Hematopoietic multipotent progenitor cell treated with erythropoietin and hydrocortisone succinate and interleukin-3 and kit ligand, for 17 days (in vitro differentiated cells): ENCODE results near the gene CACNG1.
"Not testable (repeated sequence)": the region's sequence is repeated elsewhere in the genome, so short reads cannot be mapped to it uniquely, and the experiment has no call there.

Experiments
- DNase-seq: peaks from one replicate; pipeline ENCODE4 v3.0.0-alpha.2; 2015; ENCODE audit warnings: low spot score

The CACNG1 gene

GRCh38 chr17:67025216-67025792 lies 19.1 kb upstream of the CACNG1 start:
- no peak for DNase-seq

DNA sequence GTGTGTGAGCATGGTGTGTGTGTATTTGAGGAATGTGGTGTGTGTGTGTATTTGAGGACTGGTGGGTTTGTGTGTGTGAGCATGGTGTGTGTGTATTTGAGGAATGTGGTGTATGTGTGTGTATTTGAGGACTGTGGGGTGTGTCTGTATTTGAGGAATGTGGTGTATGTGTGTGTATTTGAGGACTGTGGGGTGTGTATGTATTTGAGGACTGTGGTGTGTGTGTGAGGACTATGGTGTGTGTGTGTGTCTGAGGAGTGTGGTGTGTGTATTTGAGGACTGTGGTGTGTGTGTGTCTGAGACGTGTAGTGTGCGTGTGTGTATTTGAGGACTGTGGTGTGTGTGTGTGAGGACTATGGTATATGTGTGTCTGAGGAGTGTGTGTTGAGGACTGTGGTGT lies 18.0 kb upstream of the CACNG1 start:
- no peak for DNase-seq

DNA sequence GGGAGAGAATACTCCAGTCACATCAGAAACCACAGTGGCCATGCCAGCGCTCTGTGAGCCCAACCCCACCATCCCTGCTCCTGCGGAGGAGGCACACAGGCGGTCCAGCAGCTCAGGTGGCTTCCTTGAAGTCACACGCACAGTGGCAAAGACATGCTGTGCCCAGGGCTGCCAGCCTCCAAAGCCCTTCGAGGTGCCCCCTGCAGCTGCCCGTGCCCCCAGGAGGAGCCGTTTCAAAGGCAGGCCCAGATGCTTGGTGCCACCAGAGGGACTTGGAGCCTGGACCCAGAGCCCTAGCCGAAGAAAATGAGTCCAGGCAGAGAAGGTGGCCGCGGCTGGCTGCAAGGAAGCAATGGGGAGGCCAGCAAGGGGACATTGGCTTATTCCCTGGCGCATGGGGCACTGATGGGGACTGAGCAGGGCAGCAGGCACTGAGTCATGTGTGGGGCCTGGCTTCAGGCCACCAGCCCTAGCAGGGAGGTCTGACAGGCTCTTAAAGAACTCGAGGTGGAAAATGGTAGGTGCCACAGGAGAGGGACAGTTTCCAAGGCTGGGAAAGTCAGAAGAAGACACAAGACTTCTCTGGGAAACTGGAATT lies 17.2 kb upstream of the CACNG1 start:
- DNase-seq = no peak

GRCh38 chr17:67030641-67031040 lies 13.7 kb upstream of the CACNG1 start:
- no peak for DNase-seq

GRCh38 chr17:67032382-67032781 lies 12.0 kb upstream of the CACNG1 start:
- no peak for DNase-seq

DNA sequence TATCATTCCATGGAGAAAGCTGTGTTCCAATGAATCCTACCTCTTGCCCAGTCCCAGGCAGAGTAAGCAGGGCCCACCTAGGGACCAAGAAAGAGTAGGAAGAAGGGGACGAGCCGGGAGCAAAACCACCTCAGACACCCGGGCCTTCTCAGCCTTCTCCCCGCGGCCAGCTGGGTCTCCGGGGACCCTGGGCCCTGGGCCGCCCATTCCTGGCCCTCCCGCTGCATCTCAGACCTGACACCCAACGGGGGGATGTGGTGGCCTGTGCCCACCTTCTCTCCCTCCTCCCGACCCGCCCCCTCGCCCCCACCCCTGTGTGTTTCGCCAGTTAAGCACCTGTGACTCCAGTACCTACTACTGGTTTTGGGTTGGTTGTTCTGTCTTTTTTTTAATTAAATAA lies 11.4 kb upstream of the CACNG1 start:
- DNase-seq = no peak

DNA sequence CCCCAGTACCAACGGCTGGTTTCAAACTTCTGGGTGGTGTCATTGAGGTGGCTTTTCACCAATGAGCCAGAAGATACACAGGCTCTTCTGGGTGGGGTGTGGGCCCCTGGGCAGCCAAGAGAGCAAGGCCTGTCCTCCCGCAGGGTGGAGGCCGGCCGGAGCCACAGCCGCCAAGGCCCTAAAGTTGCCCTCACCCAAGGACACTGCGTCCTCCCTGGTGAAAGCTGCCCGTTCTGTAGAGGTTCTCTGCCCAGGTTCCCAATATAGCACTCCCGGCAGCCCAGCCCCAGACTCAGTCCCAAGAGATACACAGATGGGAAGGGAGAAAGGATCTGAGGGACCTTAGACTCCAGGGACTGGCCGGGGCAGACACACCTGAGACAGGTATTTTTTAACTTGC lies 10.7 kb upstream of the CACNG1 start:
- DNase-seq = no peak

DNA sequence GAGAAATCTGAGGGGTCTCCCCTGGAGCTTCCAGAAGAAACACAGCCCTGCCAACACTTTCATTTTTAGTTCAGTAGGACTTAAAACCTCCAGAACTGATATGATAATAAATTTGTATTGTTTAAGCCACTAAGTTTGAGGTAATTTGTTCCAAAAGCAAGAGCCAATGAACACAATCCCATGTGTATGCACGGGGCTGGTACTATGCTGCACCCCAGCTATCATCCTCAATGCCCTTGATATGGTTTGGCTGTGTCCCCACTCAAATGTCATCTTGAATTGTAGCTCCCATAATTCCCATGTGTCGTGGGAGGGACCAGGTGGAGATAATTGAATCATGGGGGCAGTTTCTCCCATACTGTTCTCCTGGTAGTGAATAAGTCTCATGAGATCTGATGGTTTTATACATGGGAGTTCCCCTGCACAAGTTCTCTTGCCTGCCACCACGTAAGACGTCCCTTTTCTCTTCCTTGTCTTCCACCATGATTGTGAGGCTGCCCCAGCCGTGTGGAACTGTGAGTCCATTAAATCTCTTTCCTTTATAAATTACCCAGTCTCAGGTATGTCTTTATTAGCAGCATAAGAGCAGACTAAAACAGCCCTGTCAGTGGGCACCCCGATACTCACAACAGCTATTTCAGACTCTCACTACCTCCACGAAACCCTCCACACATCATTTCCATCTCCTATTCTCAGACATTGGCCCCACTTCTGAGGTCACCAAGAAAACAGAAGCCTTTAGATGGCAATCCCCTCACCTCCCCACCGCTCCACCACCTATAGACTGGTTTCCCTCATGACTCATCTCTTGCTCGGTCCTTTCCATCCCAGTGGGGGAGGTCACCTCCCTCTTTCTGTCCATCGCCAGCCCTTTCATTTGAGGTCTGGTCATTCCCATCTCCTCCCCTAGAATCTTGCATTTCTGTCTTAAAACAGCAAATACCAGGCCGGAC lies 8.9 kb upstream of the CACNG1 start:
- no peak for DNase-seq

GRCh38 chr17:67038861-67039365 lies 5.4 kb upstream of the CACNG1 start:
- no peak for DNase-seq

DNA sequence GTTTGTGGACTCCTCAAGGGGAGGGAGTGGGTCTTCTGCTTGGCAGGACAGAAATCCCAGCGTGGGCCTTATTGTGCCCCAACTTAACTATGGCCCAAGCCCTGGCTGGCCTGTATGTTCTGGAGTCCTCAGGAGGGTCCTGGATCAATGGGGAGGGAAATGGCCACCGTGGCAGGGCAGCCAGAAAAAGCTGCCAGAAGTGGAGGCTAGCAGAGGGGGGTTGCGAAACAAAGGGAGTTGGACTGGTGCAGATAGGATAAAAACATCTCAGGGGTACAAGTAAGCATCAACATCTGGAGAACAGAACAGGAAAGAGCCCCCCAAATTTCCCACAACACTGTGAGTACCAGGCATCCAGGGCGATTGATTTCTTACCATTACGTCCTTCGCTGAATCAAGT lies 3.7 kb upstream of the CACNG1 start:
- no peak for DNase-seq

GRCh38 chr17:67041119-67041518 lies 3.2 kb upstream of the CACNG1 start:
- not testable (repeated sequence) for DNase-seq

- DNase-seq = no peak
Observed at GRCh38 chr17:67041531-67041930, 2.8 kb upstream of the CACNG1 start.

DNA sequence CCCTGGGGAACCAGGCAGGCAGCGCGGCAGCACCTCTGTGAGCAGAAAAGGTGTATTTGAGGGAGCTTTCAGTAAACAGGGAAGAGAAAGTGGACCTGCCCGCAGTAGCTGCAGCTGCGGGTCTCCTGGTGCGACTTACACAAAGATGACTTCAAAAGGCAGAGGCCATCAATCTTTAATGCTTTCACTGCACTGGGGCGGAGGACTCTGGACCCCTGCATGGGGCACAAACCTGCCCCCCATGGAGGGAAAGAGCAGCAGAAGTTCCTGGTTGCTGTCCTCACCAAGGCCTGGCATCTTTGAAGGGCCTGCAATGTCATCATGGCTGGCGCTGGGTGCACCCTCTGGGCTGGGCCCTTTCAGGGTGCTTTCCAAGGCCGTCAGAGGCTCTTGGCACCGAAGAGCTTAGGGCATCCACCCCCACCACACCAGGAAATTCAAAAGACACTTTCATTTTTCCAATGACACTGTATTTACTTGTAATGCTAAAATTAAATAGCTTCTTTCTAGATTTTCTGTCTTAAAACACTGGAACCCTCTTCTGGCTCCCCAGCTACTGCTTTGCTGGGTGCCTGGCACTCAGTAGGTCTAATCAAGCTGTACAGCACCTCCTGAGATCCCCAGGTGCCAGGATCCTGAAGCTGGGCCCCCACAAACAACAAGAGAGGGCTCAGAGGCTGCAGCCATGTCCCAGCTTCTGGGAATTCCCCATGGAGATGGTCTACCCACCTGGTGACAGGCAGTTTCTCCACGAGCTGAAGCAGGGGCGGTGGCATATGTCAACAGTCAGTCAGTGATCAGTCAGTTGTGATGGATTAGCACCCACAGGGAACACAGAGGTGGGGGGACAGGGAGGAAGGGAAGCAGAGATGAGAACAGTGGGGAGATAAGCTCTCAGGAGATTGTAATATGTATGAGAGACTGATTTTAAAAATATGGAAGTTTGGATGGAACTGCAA lies 2.1 kb upstream of the CACNG1 start:
- no peak for DNase-seq

GRCh38 chr17:67043283-67043682 lies 1.1 kb upstream of the CACNG1 start:
- no peak for DNase-seq

- DNase-seq = no peak
Observed at GRCh38 chr17:67044940-67045339, 586 bp downstream of the CACNG1 start.

DNA sequence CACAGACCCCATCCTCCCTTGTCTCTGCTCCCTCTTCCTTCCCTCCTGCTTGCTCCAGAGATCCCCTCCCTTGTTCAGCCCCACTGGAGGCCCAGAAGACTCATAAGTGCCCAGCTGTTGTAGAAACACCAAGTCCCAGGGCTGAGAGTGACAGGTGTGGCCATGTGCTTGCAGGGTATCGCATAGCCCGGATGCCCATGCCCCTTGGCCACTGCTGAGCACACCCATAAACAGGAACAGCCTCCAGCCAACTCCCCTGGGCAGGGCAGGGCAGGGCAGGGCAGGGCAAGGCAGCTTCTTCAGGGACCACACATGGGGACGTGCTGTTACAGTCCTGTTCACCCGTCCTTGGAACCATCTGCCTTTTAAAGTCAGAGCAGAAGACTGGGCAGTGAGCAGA lies 2.0 kb downstream of the CACNG1 start:
- DNase-seq = no peak

DNA sequence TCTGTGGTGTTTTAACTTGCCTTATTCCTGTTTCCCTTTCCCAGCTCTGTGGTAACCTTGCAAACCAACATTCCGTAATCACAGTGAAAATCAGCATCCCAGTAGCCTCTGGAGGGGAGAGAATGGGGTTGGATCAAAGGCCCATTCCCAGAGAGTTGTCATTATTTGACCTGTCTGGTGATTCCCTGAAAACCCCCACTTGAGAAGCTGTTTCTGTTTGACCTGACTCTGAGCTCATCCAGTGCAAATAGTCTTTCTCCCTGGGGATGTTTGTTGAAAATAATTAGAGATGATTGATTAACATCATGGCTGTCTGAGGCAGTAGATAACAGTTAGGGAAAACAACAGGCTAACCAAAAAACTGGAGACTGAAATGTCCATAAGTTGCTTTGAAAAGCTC lies 3.0 kb downstream of the CACNG1 start:
- no peak for DNase-seq

- DNase-seq = no peak
Observed at GRCh38 chr17:67049025-67049739, 4.8 kb downstream of the CACNG1 start.

GRCh38 chr17:67050066-67050465 lies 5.7 kb downstream of the CACNG1 start:
- no peak for DNase-seq

DNA sequence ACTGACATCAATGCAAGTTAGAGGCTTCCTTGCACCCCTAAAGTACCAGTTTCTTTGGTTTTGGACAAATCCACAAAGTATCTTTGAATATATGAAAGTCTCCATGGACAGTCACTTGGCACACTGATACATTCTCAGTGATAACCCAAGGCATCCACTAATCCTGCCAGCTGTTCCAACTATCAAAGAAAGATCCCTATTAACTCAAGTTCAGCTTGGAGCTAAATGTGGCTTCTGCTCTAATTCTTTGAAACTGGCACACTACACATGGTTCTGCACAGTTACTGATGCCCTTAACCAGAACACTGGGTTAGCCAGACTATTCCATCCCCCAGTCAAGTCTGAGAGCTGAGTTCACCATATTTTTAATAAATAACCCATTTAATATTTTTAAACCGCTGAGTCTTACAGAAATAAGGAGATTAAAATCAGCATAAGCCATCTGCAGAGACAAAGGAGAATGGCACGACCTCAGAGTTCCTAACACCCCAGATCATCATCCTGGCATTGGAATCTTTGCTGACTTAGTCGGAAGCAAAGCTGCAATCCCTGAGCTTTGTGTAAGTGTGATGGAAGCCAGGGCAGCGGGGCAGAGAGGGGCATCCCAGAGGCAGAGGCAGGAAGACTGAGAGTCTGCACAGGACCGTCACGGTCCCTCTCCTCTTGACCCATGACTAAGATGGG lies 6.3 kb downstream of the CACNG1 start:
- no peak for DNase-seq

GRCh38 chr17:67051155-67051538 lies 6.8 kb downstream of the CACNG1 start:
- no peak for DNase-seq
